NCI-H524 (cell line): ENCODE measurements around the gene RAMP3.
"Not testable (repeated sequence)": the region's sequence is repeated elsewhere in the genome, so short reads cannot be mapped to it uniquely, and the experiment has no call there.

ENCODE experiments used
- DNase-seq, 2 experiments: peaks; one replicate each; lab custom pipeline; 2025; lab: John Stamatoyannopoulos, UW

The RAMP3 gene

DNA sequence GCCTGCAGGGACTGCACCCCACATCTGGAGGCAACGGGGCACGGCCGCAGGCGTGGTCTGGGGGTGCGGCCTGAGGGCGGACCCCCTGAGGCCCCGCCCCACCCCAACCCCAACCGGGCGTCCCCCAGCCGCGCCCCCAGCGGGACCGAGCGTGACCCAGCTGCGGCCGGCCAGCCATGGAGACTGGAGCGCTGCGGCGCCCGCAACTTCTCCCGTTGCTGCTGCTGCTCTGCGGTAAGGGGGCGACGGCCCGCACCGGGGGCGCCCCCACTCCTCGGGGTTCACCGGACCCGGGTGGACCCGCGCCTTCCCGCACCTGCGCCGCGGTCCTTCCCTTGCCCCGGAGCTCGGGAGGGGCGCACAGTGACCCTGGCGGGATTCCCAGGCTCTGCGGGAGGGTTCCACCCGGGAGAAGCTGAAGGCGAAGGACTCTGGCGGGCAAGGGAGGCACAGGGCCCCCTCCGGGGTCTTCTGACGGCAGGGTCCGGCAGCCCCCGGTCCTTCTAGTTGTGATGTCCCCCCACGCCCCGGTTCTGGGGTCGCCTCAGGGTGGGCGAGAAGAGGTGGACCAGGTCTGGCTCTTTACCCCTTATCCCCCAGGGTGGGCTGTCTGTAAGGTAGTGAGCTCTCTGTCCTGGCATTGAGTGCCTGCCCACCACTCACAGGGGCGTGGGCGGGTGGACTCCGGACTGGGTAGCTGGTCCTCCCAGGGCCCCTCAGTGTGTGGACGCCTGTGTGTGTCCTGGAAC lies at the start of gene RAMP3:
TSS of gene RAMP3 (plus strand) at position 139 of the 749 bp plus-strand sequence. CDS start at position 177, 38 bp downstream.
- DNase-seq: no peak

DNA sequence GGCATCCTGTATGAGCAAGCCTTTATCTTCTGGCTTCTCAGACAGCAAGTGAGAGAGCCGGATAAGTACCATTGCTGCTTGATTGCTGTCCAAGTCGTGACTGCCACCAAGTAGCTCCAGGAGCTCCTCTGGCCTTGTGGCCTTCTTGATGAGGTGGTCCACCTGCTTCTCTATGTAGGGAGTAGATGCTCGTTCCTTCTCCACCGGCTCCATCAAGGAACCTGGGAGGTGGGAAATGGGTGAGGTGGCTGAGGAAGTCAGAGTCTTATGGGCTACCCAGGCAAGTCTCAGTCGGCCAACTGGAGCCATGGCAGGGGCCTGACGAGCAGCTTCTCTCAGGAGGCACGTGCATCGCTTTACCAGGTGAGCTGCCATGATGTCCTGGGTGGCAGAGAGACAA lies 48.7 kb upstream of the RAMP3 start:
- DNase-seq: no peak

DNA sequence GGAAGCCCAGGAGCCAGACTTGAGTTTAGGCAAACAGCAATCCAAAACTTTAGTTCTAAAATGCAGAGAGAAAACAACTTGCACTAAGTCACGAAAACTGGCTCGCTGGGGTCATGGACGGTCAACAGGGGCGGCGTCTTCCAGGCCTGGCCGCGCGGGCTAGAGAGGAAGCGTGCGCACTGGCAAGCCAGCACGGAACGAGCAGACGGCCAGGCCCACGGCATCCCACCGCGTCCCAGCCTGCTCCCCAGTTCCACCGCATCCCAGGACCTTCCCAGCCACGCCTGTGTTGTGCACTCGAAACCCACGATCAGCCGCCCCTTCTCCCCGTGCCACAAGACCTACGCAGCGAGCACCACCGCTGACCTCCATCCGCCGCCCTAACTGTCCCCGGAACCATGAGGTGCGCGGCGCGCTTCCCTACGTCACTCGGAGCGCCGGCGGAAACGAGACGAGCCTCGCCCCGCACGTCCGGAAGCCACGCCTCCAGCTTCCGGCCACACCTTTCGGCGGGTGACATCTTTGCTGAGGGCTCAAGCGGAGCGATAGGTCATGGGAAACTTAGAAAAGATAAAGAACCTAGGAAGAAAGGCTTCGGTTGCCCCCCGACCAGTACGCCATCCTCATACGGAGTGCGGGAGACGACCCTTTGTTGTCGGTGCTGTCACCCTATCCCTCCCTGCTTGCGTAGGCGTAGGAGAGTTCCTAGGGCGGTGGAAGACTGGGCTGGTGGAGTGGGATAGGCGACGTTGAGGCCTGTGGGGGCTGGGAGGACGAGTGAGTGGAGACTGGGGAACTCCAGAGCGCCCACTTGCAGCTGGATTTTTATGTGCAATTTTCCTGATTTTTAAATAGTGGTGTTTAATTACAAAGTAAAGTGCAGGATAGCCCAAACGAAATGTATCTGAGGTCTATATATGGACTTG lies 46.0 kb upstream of the RAMP3 start, which contains the start of gene TBRG4:
TSS of gene TBRG4 (minus strand) at position 400 of the 926 bp plus-strand sequence. CDS start 2,460 bp downstream, outside the sequence.
- peak; percentile 92 for DNase-seq

DNA sequence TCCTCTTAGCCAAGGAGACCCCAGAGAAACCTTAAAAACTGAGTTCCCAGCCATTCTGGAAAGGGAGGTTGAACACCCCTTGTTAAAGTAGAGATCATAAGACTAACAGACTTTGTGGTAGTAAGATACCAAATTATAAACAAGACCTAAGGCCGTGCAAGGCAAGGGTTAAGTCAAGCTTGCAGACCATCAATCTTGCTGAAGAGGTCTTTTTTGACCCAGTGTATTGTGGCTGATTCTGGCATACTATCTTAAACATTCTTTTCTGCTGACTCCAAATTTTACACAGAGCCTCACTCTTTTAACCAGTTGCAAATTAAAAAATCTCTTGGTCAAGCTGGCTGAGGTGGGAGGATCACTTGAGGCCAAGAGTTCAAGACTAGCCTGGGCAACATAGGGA lies 44.9 kb upstream of the RAMP3 start:
- no peak for DNase-seq

GRCh38 chr7:45114257-45114656 lies 43.3 kb upstream of the RAMP3 start:
- DNase-seq: not testable (repeated sequence)

DNA sequence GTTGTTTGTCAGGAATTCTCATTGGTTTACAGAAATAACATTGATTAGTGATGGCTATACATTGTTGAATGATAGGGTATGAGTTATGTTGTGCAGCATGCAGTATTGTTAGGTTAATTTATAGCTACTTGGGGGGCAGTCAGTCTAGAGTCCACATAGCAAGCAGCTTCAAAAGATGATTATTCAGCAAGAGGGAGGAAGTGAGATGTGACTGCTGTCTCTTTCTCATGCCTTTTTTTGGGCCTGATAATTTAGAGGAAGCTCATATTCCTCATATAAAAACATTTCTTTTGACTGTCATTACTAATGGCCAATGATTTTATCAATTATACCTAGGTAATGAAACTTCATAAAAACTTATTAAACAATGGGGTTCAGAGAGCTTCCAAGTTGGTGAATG lies 42.7 kb upstream of the RAMP3 start:
- no peak for DNase-seq

DNA sequence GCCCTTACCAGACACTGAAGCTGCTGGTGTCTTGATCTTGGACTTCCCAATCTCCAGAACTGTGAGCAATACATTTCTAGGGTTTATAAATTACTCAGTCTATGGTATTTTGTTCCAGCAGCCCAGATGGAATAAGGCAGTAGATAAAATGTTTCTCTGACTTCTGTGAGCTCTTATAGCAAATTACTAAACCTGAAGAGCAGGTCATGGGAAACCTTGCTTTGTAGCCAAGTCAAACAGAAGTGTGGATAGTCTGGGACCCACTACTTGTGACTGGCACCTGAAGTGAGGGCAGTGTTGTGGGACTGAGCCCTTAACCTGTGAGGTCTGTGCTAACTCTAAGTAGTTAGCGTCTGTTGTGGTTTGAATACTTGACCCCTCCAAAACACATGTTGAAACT lies 41.5 kb upstream of the RAMP3 start:
- no peak for DNase-seq

GRCh38 chr7:45117582-45117981 lies 40.0 kb upstream of the RAMP3 start:
- DNase-seq: no peak

DNA sequence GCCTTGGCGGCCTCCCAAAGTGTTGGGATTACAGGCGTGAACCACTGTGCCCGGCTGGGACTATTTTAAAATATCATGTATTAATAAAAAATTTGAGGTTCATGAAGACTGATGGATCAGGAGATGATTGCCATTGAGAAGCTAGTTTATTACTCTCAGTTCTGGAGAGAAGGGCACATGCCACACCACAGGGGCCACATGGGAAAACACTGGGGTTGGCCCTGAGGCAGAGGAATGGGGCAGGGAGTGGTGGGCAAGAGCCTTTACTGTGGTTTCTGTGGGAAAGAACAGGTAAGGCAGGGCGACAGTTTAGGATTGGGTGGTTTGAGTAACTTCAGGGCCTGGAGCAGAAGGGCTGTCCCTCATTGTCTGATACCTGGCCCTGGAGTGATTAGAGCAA lies 39.3 kb upstream of the RAMP3 start:
- no peak for DNase-seq

DNA sequence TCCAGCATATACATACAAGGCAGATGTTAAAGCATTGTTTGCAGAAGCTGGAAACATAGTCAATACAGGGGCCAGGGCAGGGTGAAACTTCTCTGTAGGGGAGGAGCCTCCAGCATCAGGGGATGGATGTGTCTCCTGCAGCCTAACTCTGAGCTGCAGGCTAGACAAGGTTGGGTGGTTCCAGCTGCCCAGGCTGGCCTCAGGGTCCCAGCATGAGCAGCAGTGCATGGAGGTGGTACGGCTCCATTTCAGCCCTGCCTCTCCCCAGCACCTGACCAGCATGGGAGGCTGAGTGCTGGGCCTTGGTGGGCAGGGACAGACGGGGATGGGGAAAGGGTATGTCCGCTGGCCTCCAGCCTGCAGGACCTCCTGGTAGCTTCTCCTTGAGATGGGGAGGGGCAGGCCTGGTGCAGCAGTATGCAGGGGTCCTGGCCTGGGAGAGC lies 38.7 kb upstream of the RAMP3 start:
- no peak for DNase-seq

- DNase-seq: no peak
These were observed 38.0 kb upstream of the RAMP3 start for GRCh38 chr7:45119550-45119949.

- DNase-seq: no peak
These were observed 34.4 kb upstream of the RAMP3 start for GRCh38 chr7:45122975-45123860.

DNA sequence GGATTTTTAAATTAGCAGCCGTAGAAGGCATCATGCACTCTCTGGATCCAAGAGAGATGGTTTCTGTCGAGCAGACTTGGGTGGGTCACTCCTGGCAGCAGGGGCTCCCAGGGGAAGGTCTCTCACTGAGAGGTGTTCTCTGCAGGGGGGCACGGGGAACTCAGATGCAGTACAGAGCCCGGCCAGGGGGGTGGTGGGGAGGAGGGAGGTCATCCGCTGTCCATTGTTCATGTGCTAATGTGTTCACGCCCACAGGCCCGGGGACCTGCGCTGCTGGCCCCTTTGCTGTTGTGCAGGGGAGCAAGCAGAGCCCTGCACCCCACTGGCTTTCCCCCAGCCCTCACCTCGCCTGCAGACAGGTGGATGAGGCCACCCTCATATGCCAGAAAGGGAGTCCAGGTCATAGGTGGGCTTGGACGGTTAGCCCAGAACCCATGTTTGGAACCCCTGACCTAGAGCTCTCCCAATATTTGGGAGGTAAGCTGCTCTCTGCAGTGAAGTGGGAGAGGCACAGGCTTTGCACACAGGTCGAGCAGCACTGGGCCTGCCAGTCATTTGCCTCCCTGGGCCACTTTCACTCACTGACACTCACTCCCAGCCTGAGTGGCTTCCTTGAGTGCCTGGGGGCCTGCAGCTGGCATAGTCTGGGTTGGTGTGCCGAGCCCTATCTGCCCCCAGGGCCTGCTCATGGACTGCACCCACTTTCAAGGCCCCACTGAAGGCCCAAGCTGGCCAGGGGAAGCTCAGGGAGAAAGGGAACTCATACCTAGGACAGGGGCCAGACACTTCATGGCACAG lies 33.5 kb upstream of the RAMP3 start:
- DNase-seq: no peak

DNA sequence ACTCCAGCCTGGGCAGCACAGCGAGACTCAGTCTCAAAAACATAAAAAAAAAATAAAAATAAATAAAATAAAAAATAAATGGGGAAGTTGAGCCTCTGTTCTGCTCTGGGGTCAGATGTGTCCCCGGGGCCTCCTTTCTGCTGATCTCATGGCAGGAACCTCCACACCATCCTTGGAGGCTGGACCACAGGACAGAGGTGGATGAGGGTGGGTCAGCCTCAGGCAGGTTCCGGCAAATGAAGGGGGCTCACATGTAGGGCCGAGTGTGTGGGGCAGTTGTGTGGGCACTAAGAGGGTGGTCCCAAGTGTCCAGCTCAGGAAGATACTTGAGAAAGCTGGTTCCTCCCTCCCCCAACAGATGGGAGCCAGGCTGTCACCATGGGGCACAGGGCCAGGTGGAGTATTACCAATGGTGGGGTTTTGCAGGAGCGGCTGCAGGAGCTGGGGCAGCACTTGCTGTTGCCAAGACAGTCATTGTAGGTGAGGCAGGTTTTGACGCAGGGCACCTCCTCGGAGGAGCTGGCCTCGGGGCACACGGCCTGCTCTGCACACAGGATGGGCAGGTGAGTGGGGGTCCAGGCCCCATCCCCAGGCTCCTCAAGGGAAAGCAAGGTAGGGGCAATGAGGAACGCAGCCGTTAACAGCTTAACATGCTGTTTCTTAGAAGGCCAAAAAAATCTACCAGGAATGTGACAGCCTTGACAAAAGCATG lies 32.2 kb upstream of the RAMP3 start:
- DNase-seq: peak in 1 of 2 experiments; percentile 29

DNA sequence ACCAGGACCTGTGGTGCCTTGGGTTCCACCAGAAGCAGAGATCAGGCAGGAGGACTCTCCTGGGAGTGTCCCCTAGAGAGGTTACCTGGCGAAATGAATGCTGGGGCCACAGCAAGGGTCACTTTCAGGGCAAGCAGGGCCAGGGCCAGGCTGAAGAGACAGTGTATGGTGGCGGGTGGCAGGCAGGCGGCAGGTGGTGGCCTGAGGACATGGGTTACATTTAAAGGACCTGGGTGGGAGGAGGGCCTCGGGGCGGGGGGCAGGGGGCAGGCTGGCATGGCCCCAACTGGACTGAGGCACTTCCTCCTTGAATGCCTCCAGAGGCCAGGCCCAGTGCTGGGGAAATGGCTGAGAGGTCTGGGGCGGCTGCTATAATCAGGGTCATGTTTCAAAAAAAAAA lies 31.4 kb upstream of the RAMP3 start:
- no peak for DNase-seq

- no peak for DNase-seq
These were observed 30.7 kb upstream of the RAMP3 start for GRCh38 chr7:45126920-45127319.

DNA sequence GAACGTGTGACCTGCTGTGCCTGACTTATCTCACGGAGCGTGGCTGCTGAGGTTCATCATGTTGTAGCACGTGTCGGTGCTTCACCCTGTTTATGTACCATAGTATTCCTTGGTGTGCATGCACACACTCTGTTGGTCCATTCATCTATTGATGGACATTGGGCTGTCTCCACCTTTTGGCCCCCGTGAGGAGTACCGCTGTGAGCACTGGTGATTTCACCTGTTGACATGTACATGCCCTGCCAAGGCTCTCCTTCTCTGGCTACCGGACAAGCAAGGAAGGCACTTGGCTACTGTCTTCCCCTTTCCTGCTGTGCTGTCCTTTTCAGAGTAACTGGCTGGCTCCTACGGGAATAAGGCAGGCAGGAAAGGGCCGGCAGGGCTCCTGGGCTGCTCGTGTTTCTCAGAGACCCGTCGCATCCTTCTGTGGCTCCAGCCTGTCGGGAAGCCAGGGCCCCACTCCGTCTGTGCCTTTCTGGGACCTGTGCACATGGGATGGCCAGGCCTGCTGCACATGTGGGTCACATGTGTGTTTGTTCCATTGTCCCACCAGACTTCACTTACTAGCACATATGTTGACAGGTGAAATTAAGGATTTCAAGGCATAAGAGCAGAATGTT lies 28.3 kb upstream of the RAMP3 start:
- no peak for DNase-seq

DNA sequence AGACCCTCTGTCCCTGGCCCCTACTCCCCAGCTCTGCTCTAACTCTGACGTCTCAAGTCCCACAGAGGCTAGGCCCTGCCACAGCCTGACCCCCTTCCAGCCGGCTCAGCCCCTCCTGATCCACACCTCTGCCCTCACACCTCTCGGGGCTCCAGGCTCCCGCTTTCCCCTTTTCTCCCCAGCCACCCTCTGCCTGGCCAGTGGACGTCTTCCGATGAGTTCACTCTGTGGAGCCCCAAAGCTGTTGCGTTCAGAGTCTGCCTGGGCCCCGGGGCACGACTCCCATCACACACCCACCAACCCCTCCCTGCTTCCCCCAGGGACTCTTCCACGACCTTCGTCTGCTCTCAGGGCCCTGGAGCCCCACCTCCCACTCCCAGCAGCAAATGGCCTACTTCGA lies 27.7 kb upstream of the RAMP3 start:
- DNase-seq: no peak

GRCh38 chr7:45130910-45131309 lies 26.7 kb upstream of the RAMP3 start:
- no peak for DNase-seq

- no peak for DNase-seq
These were observed 25.7 kb upstream of the RAMP3 start for GRCh38 chr7:45131891-45132290.
